ENCODE data around the gene ABHD17C. TPM values are rescaled to one million over a fixed set of nuclear protein-coding genes. Genes with fewer than 3 reads are reported as not detected.

Gene ABHD17C
- total RNA-seq, 6 experiments from 2014 or later: 2.0 to 5.5 (median 3.0) TPM

- Histone ChIP-seq H3K27ac (no peak overlapping the region), H3K36me3 (no peaks in the 10 kb centered on the region), H3K27me3 (no peaks in the 10 kb centered on the region), H3K4me3 (no peak overlapping the region), H3K4me1 (no peaks in the 10 kb centered on the region), H3K9me3 (no peaks in the 10 kb centered on the region)
- no peak for DNase-seq
- WGBS (ENCODE audit: insufficient coverage, low coverage, low lambda C conversion rate, missing lambda C conversion rate): 89% methylated on average over 5 of the region's 6 CpGs
- TF ChIP-seq CTCF (IDR thresholded peaks at IDR 0.05) (no peak), POLR2A (IDR thresholded peaks at IDR 0.05) (no peak)
- ATAC-seq: no peak
- intact Hi-C loops (cut with DNase I): no loop called here
Measured at GRCh38 chr15:80749589-80749988, 54.5 kb downstream of the ABHD17C start.

DNA sequence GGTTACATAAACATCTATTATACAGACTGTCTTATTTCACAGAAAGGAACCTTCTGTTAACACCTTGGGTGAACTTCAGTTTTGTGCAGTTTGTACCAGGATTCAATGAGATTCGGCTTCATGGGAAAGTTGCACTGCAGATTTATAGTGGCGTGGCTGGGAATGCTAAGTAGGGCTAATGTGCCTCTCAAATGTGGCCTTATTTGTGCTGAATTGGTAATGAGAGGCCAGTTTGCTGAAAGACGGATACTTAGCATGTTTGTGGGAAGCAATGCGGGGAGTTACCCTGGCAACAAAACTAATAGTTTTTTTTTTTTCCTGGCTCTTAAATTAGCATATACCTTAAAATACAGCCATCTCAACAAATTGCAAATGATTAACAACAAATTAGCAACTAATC is 55.5 kb downstream of the ABHD17C start:
- WGBS (ENCODE audit: insufficient coverage, low coverage, low lambda C conversion rate, missing lambda C conversion rate): 96% methylated on average over 3 of the region's 4 CpGs
- H3K4me3 ChIP-seq: no peak overlapping the region
- ATAC-seq (no peak), DNase-seq (no peak)
- no peaks in the 10 kb centered on the region for H3K9me3 ChIP-seq
- no peaks in the 10 kb centered on the region for H3K36me3 ChIP-seq
- intact Hi-C loops (cut with DNase I): no loop called here
- H3K4me1 ChIP-seq: no peaks in the 10 kb centered on the region
- TF ChIP-seq CTCF (IDR thresholded peaks at IDR 0.05) (no peak), POLR2A (IDR thresholded peaks at IDR 0.05) (no peak)
- H3K27me3 ChIP-seq: no peaks in the 10 kb centered on the region
- no peak overlapping the region for H3K27ac ChIP-seq

DNA sequence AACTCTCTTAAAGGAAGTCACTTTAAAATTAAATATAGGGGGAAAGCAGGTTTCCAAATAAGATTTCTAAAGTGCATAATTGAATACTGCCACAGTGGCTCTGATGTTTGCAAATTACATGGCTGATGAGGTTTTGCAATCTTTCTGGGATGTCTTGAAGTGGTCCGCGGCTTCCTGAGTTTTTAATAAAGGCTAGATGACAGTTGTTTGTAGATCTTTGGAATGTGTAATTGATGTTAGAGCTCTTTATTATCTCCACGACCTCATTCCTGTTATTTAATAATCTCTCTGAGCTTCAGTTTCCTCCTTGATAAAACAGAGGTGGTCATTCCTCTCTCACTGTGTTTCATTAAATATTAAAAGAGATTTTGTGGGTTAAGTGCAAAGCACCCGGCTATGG is 57.1 kb downstream of the ABHD17C start:
- intact Hi-C loops (cut with DNase I): no loop called here
- DNase-seq: no peak
- no peaks in the 10 kb centered on the region for H3K4me1 ChIP-seq
- H3K27me3 ChIP-seq: no peaks in the 10 kb centered on the region
- H3K4me3 ChIP-seq: no peak overlapping the region
- WGBS (ENCODE audit: insufficient coverage, low coverage, low lambda C conversion rate, missing lambda C conversion rate): 56% methylated on average over 4 of the region's 4 CpGs
- no peaks in the 10 kb centered on the region for H3K36me3 ChIP-seq
- H3K27ac ChIP-seq: no peak overlapping the region
- no peak for TF ChIP-seq POLR2A (IDR thresholded peaks at IDR 0.05)
- no peak for TF ChIP-seq CTCF (IDR thresholded peaks at IDR 0.05)
- ATAC-seq: no peak
- no peaks in the 10 kb centered on the region for H3K9me3 ChIP-seq

GRCh38 chr15:80753161-80753560 is 58.1 kb downstream of the ABHD17C start:
- TF ChIP-seq POLR2A (IDR thresholded peaks at IDR 0.05): no peak
- TF ChIP-seq CTCF (IDR thresholded peaks at IDR 0.05): no peak
- peaks cover 0 to 6% (median 0%) of the 10 kb centered on the region in 4 donors for H3K4me1 ChIP-seq
- no peak overlapping the region for H3K27ac ChIP-seq
- ATAC-seq (no peak), DNase-seq (no peak)
- intact Hi-C loops (cut with DNase I): no loop called here
- no peaks in the 10 kb centered on the region for H3K9me3 ChIP-seq
- no peaks in the 10 kb centered on the region for H3K36me3 ChIP-seq
- no peak overlapping the region for H3K4me3 ChIP-seq
- no peaks in the 10 kb centered on the region for H3K27me3 ChIP-seq
- WGBS (ENCODE audit: insufficient coverage, low coverage, low lambda C conversion rate, missing lambda C conversion rate): 31% methylated on average over 2 of the region's 2 CpGs

DNA sequence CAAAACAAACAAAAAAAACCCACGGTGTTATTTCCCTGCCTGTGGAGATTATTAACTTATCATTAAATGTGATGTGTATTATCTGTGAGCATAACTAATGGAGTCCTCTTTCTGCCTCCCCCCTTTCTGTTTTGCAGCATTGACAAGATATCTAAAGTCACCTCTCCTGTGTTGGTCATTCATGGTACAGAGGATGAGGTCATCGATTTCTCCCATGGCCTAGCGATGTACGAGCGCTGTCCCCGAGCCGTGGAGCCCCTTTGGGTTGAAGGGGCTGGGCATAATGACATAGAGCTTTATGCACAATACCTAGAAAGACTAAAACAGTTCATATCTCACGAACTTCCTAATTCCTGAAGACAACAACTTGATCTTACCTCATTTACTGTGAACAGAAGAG is 58.9 kb downstream of the ABHD17C start:
- Histone ChIP-seq H3K4me1 (peaks cover 0 to 13% (median 2%) of the 10 kb centered on the region in 4 donors), H3K4me3 (no peak overlapping the region), H3K36me3 (no peaks in the 10 kb centered on the region), H3K27me3 (no peaks in the 10 kb centered on the region), H3K27ac (no peak overlapping the region), H3K9me3 (no peaks in the 10 kb centered on the region)
- TF ChIP-seq POLR2A (IDR thresholded peaks at IDR 0.05) (no peak), CTCF (IDR thresholded peaks at IDR 0.05) (no peak)
- ATAC-seq: no peak
- intact Hi-C loops (cut with DNase I): no loop called here
- no peak for DNase-seq
- 87% methylated on average over 8 of the region's 8 CpGs for WGBS (ENCODE audit: insufficient coverage, low coverage, low lambda C conversion rate, missing lambda C conversion rate)

Measured in right lobe of liver (tissue), 6 donors.